NCI-H128 (cell line): ENCODE measurements around the gene MTIF2.
"Not testable (repeated sequence)": the region's sequence is repeated elsewhere in the genome, so short reads cannot be mapped to it uniquely, and the experiment has no call there.

Experiments
- DNase-seq: peaks from one replicate; lab custom pipeline; 2025; ENCODE audit not compliant: unreplicated experiment; lab: John Stamatoyannopoulos, UW

MTIF2 gene

GRCh38 chr2:55268907-55269644 lies at the start of gene MTIF2:
Gene MTIF2, minus strand, starts transcription at chr2:55269231. Its CDS starts 5,373 bp downstream, at chr2:55263858.
- peak; percentile 86 for DNase-seq

- no peak for DNase-seq
These were observed 46.0 kb upstream of the MTIF2 start for GRCh38 chr2:55314985-55315384.

- DNase-seq, result no peak
These were observed 42.4 kb upstream of the MTIF2 start for GRCh38 chr2:55311444-55311870.

GRCh38 chr2:55309446-55309845 lies 40.4 kb upstream of the MTIF2 start:
- DNase-seq, result no peak

GRCh38 chr2:55302241-55302640 lies 33.2 kb upstream of the MTIF2 start:
- DNase-seq, result no peak

GRCh38 chr2:55301277-55301676 lies 32.2 kb upstream of the MTIF2 start:
- DNase-seq, result no peak

- no peak for DNase-seq
These were observed 27.4 kb upstream of the MTIF2 start for GRCh38 chr2:55296393-55296792.

GRCh38 chr2:55283083-55283482 lies 14.1 kb upstream of the MTIF2 start:
- DNase-seq, result no peak

- DNase-seq, result peak; percentile 60
These were observed 13.3 kb upstream of the MTIF2 start for GRCh38 chr2:55282110-55282917.

- not testable (repeated sequence) for DNase-seq
These were observed 12.0 kb upstream of the MTIF2 start for GRCh38 chr2:55280851-55281546.

GRCh38 chr2:55279859-55280424 lies 10.9 kb upstream of the MTIF2 start:
- DNase-seq, result not testable (repeated sequence)

GRCh38 chr2:55279214-55279835 lies 10.3 kb upstream of the MTIF2 start:
- DNase-seq, result not testable (repeated sequence)

GRCh38 chr2:55277310-55277709 lies 8.3 kb upstream of the MTIF2 start:
- DNase-seq, result no peak

GRCh38 chr2:55274346-55274745 lies 5.3 kb upstream of the MTIF2 start:
- not testable (repeated sequence) for DNase-seq

GRCh38 chr2:55269645-55269990 lies 587 bp upstream of the MTIF2 start:
- DNase-seq, result no peak

GRCh38 chr2:55268288-55268906 lies 634 bp downstream of the MTIF2 start:
- DNase-seq, result no peak

GRCh38 chr2:55259586-55259985 lies 9.4 kb downstream of the MTIF2 start:
- not testable (repeated sequence) for DNase-seq

GRCh38 chr2:55252832-55253231 lies 16.2 kb downstream of the MTIF2 start:
- DNase-seq, result no peak

GRCh38 chr2:55247025-55247424 lies 22.0 kb downstream of the MTIF2 start:
- DNase-seq, result no peak

- DNase-seq, result no peak
These were observed 23.6 kb downstream of the MTIF2 start for GRCh38 chr2:55245411-55245810.
